ENCODE results near the gene ABCB7.
"Not testable (repeated sequence)": the region's sequence is repeated elsewhere in the genome, so short reads cannot be mapped to it uniquely, and the experiment has no call there.

Gene ABCB7

DNA sequence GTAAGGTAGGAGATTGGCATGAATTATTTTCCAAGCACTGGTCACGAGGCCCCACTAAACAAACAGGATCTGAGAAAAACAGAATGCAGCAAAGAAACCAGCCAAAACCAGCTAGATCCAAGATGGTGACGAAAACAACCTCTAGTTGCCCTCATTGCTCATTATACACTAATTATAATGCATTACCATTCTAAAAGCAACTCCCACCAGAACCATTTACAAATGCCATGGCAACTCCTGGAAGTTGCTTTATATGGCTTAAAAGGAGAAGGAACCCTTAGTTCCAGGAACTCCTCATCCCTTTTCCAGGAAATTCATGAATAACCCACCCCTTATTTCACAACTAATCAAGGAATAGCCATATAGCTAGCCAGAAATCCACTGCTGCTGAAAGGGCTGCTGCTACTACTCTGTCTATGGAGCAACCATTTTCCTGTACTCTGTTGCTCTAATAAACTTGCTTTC lies 69.3 kb downstream of the ABCB7 start:
- no peak for DNase-seq

DNA sequence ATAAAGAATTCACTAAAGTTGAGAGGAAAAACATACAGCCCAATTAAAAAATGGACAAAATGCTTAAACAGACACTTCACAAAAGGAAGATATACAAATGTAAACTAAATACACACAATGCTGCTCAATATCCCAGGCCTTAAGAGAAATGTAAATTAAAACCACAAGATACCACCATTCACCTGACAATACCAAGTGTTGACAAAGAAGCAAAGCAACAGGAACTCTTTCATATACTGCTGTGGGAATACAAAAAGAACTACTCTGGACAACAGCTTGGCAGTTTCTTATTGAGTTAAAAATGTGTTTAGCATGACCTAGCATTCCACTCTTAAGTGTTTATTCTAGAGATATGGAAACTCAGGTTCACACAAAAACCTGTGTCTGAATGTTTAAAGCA lies 71.3 kb downstream of the ABCB7 start:
- DNase-seq = no peak

DNA sequence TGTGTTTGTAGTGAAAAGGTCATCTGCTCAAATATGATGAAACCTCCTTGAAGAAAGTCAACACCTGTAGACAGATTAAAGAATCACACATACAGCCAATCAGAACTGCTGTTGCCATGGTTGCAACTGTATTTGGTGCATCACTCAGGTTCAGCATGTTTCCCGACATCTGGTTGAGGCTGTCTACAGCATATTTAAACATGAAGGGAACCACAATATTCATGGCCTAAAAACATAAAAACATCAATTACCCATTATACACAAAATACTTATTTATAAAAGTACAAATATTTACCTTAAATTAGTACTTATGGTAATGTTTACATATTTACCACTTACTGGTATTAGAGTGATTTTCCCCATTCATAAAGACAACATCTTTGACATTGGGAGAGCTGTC lies 79.7 kb downstream of the ABCB7 start:
- no peak for DNase-seq

DNA sequence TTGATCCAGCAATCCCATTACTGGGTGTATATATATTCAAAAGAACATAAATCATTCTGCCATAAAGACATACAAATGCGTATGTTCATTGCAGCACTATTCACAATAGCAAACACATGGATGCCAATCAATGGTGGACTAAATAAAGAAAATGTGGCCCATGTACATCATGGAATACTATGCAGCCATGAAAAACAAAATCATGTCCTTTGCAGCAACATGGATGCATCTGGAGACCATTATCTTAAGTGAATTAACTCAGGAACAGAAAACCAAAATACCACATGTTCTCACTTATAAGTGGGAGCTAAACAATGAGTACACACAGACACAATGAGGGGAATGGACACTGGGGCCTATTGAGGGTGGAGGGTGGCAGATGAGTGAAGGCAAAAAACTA lies 81.6 kb downstream of the ABCB7 start:
- DNase-seq = no peak

DNA sequence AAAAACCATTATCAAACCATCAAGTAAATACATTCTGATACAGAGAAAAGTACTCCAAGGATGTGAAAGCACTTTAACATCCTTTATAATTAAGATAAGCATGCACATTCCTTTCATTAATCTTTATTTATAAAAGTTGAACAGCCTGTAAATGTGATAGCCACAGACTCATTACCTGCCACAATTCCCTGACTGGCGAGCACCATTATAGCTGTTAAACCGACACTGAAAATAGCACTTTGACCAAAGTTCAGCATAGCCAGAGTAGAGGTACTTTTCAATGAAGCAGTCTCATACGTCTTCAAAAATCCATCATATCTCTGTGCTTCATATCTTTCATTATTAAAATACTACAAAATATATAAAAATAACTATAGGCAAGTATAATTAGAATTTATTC lies 84.7 kb downstream of the ABCB7 start:
- no peak for DNase-seq

DNA sequence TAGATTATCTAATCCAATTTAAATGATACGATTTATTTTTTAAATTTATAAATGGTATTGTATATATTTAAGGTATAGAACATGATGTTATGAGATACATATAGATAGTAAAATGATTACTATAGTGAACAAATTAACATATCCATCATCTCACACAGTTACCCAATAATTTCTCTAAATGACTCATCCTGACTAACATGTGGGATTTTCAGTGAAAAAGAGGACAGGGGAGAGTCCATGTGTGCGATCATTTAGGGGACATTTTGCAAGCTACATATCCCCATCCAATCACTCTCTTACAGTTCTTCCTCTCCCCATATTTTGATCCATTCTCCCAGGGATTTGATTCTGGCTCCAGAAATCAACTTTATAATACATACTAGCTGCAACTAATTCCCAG lies 88.2 kb downstream of the ABCB7 start:
- DNase-seq = no peak

DNA sequence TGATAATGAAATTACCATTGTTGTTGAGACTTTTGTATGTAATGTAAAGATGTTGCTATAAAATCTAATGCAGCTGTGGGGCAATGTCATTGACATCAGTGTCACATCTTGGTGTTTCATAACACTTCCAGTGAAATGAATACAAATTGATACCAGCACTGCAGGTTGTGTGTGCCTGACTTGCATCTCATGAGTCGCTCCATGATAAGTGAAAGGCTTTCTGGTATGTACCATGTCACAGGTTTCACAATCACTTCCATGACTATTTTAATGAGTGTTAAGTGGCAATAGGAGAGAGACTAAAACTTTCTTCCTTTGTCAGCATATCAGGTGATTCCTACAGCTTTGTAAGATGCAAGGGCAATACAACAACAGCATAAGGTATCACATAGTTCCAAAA lies 94.4 kb downstream of the ABCB7 start:
- DNase-seq = no peak

DNA sequence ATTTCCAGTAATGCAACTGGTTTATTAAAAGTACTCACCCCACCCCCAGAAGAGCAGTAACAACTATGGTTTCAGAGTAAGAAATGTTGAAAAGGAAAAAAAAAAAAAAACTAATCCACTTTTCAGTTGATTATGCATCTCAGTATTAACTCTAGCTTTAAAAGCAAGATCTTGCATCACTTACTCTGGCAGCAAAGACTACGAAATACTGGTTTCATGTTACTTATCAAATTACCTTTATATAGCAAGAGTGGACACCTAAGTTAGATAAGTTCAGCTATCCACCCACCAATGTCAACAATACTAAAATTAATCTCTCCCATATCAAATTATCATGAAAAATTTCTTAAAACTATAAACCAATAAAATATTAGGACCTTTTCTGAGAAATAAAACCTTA lies 105.0 kb downstream of the ABCB7 start:
- DNase-seq = no peak

DNA sequence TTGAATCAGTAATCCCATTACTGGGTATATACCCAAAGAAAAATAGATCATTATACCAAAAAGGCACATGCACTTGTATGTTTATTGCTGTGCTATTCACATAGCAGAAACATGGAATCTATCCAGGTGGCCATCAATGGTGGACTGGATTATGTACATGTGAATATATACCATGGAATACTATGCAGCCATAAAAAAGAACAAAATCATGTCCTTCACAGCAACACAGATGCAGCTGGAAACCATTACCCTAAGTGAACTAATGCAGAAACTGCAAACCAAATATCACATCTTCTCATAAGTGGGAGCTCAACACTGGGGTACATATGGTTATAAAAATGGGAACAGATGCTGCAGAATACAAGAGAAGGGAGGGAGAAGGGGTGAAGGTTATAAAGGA lies 110.7 kb downstream of the ABCB7 start:
- DNase-seq = no peak

DNA sequence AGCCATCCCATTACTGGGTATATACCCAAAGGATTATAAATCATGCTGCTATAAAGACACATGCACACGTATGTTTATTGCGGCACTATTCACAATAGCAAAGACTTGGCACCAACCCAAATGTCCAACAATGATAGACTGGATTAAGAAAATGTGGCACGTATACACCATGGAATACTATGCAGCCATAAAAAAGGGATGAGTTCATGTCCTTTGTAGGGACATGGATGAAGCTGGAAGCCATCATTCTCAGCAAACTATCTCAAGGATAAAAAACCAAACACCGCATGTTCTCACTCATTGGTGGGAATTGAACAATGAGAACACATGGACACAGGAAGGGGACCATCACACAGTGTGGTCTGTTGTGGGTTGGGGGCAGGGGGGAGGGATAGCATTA lies 111.9 kb downstream of the ABCB7 start:
- DNase-seq = not testable (repeated sequence)

DNA sequence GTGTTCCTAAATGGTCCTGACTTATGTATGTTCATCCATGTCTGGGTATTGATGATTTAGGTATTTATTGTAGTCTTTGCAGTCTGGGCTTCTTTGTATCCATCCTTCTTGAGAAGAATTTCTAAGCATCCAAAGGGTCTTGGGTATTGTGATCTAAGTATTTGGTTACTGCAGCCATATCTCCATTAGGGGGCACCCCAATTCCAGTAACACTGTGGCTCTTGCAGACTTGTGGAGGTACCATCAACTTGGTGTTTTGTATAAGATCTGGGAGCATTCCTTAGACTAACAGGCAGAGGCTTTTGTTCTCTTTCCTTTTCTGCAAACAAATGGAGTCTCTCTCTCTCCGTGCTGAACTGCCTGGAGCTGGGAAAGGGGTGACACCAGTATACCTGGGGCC lies 117.2 kb downstream of the ABCB7 start:
- DNase-seq = no peak
